ENCODE measurements around the gene HEATR1.

DNA sequence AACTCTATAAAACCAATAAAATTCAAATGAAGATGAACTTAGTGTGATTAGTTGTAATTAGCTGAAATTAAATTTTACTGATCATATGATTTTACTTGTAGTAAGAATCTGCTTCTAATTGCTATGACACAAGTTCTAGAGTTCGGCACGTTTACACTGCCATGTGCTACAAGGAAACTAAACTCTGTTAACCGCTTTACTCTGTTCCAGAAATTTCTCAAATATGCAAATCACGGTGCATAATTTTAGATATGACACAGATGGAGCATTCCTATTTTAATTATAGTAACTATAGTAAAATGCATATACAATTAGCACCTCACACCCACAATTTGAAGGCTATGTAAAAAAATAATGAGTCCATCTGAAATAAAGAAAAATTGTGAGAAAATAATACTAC lies 14.8 kb downstream of the HEATR1 start:
- TF ChIP-seq POLR2AphosphoS5 (IDR thresholded peaks at IDR 0.05; ENCODE audit: low read depth, low read length) (no peak), SIN3A (IDR thresholded peaks at IDR 0.05; ENCODE audit: borderline replicate concordance, insufficient read depth, low read depth, low read length) (no peak), TCF7L2 (IDR thresholded peaks at IDR 0.05; ENCODE audit: low read depth, low read length) (no peak)
- TF ChIP-seq, protein P1, sequence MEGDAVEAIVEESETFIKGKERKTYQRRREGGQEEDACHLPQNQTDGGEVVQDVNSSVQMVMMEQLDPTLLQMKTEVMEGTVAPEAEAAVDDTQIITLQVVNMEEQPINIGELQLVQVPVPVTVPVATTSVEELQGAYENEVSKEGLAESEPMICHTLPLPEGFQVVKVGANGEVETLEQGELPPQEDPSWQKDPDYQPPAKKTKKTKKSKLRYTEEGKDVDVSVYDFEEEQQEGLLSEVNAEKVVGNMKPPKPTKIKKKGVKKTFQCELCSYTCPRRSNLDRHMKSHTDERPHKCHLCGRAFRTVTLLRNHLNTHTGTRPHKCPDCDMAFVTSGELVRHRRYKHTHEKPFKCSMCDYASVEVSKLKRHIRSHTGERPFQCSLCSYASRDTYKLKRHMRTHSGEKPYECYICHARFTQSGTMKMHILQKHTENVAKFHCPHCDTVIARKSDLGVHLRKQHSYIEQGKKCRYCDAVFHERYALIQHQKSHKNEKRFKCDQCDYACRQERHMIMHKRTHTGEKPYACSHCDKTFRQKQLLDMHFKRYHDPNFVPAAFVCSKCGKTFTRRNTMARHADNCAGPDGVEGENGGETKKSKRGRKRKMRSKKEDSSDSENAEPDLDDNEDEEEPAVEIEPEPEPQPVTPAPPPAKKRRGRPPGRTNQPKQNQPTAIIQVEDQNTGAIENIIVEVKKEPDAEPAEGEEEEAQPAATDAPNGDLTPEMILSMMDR (IDR thresholded peaks at IDR 0.05), result no peak
- TF ChIP-seq, protein P2, sequence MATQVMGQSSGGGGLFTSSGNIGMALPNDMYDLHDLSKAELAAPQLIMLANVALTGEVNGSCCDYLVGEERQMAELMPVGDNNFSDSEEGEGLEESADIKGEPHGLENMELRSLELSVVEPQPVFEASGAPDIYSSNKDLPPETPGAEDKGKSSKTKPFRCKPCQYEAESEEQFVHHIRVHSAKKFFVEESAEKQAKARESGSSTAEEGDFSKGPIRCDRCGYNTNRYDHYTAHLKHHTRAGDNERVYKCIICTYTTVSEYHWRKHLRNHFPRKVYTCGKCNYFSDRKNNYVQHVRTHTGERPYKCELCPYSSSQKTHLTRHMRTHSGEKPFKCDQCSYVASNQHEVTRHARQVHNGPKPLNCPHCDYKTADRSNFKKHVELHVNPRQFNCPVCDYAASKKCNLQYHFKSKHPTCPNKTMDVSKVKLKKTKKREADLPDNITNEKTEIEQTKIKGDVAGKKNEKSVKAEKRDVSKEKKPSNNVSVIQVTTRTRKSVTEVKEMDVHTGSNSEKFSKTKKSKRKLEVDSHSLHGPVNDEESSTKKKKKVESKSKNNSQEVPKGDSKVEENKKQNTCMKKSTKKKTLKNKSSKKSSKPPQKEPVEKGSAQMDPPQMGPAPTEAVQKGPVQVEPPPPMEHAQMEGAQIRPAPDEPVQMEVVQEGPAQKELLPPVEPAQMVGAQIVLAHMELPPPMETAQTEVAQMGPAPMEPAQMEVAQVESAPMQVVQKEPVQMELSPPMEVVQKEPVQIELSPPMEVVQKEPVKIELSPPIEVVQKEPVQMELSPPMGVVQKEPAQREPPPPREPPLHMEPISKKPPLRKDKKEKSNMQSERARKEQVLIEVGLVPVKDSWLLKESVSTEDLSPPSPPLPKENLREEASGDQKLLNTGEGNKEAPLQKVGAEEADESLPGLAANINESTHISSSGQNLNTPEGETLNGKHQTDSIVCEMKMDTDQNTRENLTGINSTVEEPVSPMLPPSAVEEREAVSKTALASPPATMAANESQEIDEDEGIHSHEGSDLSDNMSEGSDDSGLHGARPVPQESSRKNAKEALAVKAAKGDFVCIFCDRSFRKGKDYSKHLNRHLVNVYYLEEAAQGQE (IDR thresholded peaks at IDR 0.05; ENCODE audit: insufficient read depth in 1 of 2, low read depth in 2 of 2, low read length in 1 of 2), result no peak
